ENCODE results near the gene ZSCAN16. TPM values are rescaled to one million over a fixed set of nuclear protein-coding genes. Genes with fewer than 3 reads are reported as not detected.
"Not testable (repeated sequence)": the region's sequence is repeated elsewhere in the genome, so short reads cannot be mapped to it uniquely, and the experiment has no call there.

Gene ZSCAN16
- 1.3 TPM for polyA plus RNA-seq (2013, experiment 1 of 2)
- 1.7 TPM for polyA plus RNA-seq (2013, experiment 2 of 2)

- WGBS, 2 experiments (ENCODE audit: insufficient coverage in 2 of 2) = 31 to 40% methylated on average over 19 of the region's 28 CpGs
- Histone ChIP-seq H3K4me3 (ENCODE audit: extremely low read depth, insufficient read depth, low read length, poor library complexity, severe bottlenecking) (peak within 1 kb of the TSS; percentile 45), H3K27ac (ENCODE audit: low read depth, low read length, severe bottlenecking) (no peak within 1 kb of the TSS)
Measured at GRCh38 chr6:28124350-28124970, at the start of gene ZSCAN16. Gene ZSCAN16, plus strand, starts transcription at chr6:28124609. Its CDS starts 835 bp downstream, at chr6:28125444.

GRCh38 chr6:28078050-28078449, 46.4 kb upstream of the ZSCAN16 start:
- H3K9me3 ChIP-seq (ENCODE audit: control insufficient read depth, low read length) = no peaks in the 10 kb centered on the region
- H3K4me3 ChIP-seq (ENCODE audit: extremely low read depth, insufficient read depth, low read length, poor library complexity, severe bottlenecking) = no peak overlapping the region
- no peak overlapping the region for H3K27ac ChIP-seq (ENCODE audit: low read depth, low read length, severe bottlenecking)
- H3K4me1 ChIP-seq (ENCODE audit: control insufficient read depth, insufficient read depth, low read length, poor library complexity, severe bottlenecking) = no peaks in the 10 kb centered on the region
- no peaks in the 10 kb centered on the region for H3K36me3 ChIP-seq (ENCODE audit: control insufficient read depth, insufficient read depth, low read length)

More at GRCh38 chr6:28124350-28124970, at the start of gene ZSCAN16:
- Histone ChIP-seq H3K4me1 (ENCODE audit: control insufficient read depth, insufficient read depth, low read length, poor library complexity, severe bottlenecking) (no peaks in the 10 kb centered on the region), H3K36me3 (ENCODE audit: control insufficient read depth, insufficient read depth, low read length) (peaks cover 36% of the 10 kb centered on the region), H3K9me3 (ENCODE audit: control insufficient read depth, low read length) (no peaks in the 10 kb centered on the region)

- H3K4me3 ChIP-seq (ENCODE audit: extremely low read depth, insufficient read depth, low read length, poor library complexity, severe bottlenecking) = no peak overlapping the region
- H3K4me1 ChIP-seq (ENCODE audit: control insufficient read depth, insufficient read depth, low read length, poor library complexity, severe bottlenecking) = no peaks in the 10 kb centered on the region
- no peaks in the 10 kb centered on the region for H3K9me3 ChIP-seq (ENCODE audit: control insufficient read depth, low read length)
- 76 to 88% methylated on average over 5 to 6 of the region's 6 CpGs for WGBS, 2 experiments (ENCODE audit: insufficient coverage in 2 of 2)
- no peak overlapping the region for H3K27ac ChIP-seq (ENCODE audit: low read depth, low read length, severe bottlenecking)
- no peaks in the 10 kb centered on the region for H3K36me3 ChIP-seq (ENCODE audit: control insufficient read depth, insufficient read depth, low read length)
Measured at GRCh38 chr6:28078836-28079235, 45.6 kb upstream of the ZSCAN16 start.

GRCh38 chr6:28080381-28080630, 44.1 kb upstream of the ZSCAN16 start, which contains the start of gene ZNF165:
Gene ZNF165, plus strand, starts transcription at chr6:28080568. Its CDS starts 4,913 bp downstream, at chr6:28085481.
- not testable (repeated sequence) for H3K9me3 ChIP-seq (ENCODE audit: control insufficient read depth, low read length); H3K36me3 ChIP-seq (ENCODE audit: control insufficient read depth, insufficient read depth, low read length); H3K4me1 ChIP-seq (ENCODE audit: control insufficient read depth, insufficient read depth, low read length, poor library complexity, severe bottlenecking)
- H3K4me3 ChIP-seq (ENCODE audit: extremely low read depth, insufficient read depth, low read length, poor library complexity, severe bottlenecking) = peak within 1 kb of the TSS; percentile 75
- 0% methylated on average over 2 of the region's 15 CpGs; no CpG with 5 or more reads in 1 of the 2 experiments for WGBS, 2 experiments (ENCODE audit: insufficient coverage in 2 of 2)
- H3K27ac ChIP-seq (ENCODE audit: low read depth, low read length, severe bottlenecking) = peak within 1 kb of the TSS; percentile 96

GRCh38 chr6:28080631-28081485, 43.6 kb upstream of the ZSCAN16 start:
- Histone ChIP-seq H3K27ac (ENCODE audit: low read depth, low read length, severe bottlenecking) (peak overlapping the region; percentile 96), H3K9me3 (ENCODE audit: control insufficient read depth, low read length) (no peaks in the 10 kb centered on the region), H3K4me1 (ENCODE audit: control insufficient read depth, insufficient read depth, low read length, poor library complexity, severe bottlenecking) (no peaks in the 10 kb centered on the region), H3K36me3 (ENCODE audit: control insufficient read depth, insufficient read depth, low read length) (no peaks in the 10 kb centered on the region), H3K4me3 (ENCODE audit: extremely low read depth, insufficient read depth, low read length, poor library complexity, severe bottlenecking) (peak overlapping the region; percentile 75)
- WGBS, 2 experiments (ENCODE audit: insufficient coverage in 2 of 2) = 0% methylated on average over 28 to 40 of the region's 46 CpGs

- Histone ChIP-seq H3K27ac (ENCODE audit: low read depth, low read length, severe bottlenecking) (peak overlapping the region; percentile 96), H3K4me3 (ENCODE audit: extremely low read depth, insufficient read depth, low read length, poor library complexity, severe bottlenecking) (peak overlapping the region; percentile 75), H3K9me3 (ENCODE audit: control insufficient read depth, low read length) (no peaks in the 10 kb centered on the region), H3K36me3 (ENCODE audit: control insufficient read depth, insufficient read depth, low read length) (no peaks in the 10 kb centered on the region), H3K4me1 (ENCODE audit: control insufficient read depth, insufficient read depth, low read length, poor library complexity, severe bottlenecking) (no peaks in the 10 kb centered on the region)
- WGBS, 2 experiments (ENCODE audit: insufficient coverage in 2 of 2) = 22 to 29% methylated on average over 4 of the region's 4 CpGs
Measured at GRCh38 chr6:28081486-28081751, 43.0 kb upstream of the ZSCAN16 start.

- H3K4me1 ChIP-seq (ENCODE audit: control insufficient read depth, insufficient read depth, low read length, poor library complexity, severe bottlenecking) = no peaks in the 10 kb centered on the region
- no peaks in the 10 kb centered on the region for H3K36me3 ChIP-seq (ENCODE audit: control insufficient read depth, insufficient read depth, low read length)
- H3K4me3 ChIP-seq (ENCODE audit: extremely low read depth, insufficient read depth, low read length, poor library complexity, severe bottlenecking) = no peak overlapping the region
- no peaks in the 10 kb centered on the region for H3K9me3 ChIP-seq (ENCODE audit: control insufficient read depth, low read length)
- H3K27ac ChIP-seq (ENCODE audit: low read depth, low read length, severe bottlenecking) = no peak overlapping the region
Measured at GRCh38 chr6:28082939-28083338, 41.5 kb upstream of the ZSCAN16 start.

GRCh38 chr6:28089054-28089453, 35.4 kb upstream of the ZSCAN16 start:
- H3K36me3 ChIP-seq (ENCODE audit: control insufficient read depth, insufficient read depth, low read length) = peaks cover 7% of the 10 kb centered on the region
- H3K4me1 ChIP-seq (ENCODE audit: control insufficient read depth, insufficient read depth, low read length, poor library complexity, severe bottlenecking) = no peaks in the 10 kb centered on the region
- H3K4me3 ChIP-seq (ENCODE audit: extremely low read depth, insufficient read depth, low read length, poor library complexity, severe bottlenecking) = no peak overlapping the region
- 93 to 100% methylated on average over 2 to 3 of the region's 5 CpGs for WGBS, 2 experiments (ENCODE audit: insufficient coverage in 2 of 2)
- no peak overlapping the region for H3K27ac ChIP-seq (ENCODE audit: low read depth, low read length, severe bottlenecking)
- peaks cover 15% of the 10 kb centered on the region for H3K9me3 ChIP-seq (ENCODE audit: control insufficient read depth, low read length)

GRCh38 chr6:28090917-28091586, 33.4 kb upstream of the ZSCAN16 start:
- Histone ChIP-seq H3K4me1 (ENCODE audit: control insufficient read depth, insufficient read depth, low read length, poor library complexity, severe bottlenecking) (no peaks in the 10 kb centered on the region), H3K36me3 (ENCODE audit: control insufficient read depth, insufficient read depth, low read length) (peaks cover 7% of the 10 kb centered on the region), H3K9me3 (ENCODE audit: control insufficient read depth, low read length) (peaks cover 15% of the 10 kb centered on the region), H3K27ac (ENCODE audit: low read depth, low read length, severe bottlenecking) (no peak overlapping the region), H3K4me3 (ENCODE audit: extremely low read depth, insufficient read depth, low read length, poor library complexity, severe bottlenecking) (no peak overlapping the region)
- WGBS, 2 experiments (ENCODE audit: insufficient coverage in 2 of 2) = 97% methylated on average over 13 to 22 of the region's 33 CpGs

GRCh38 chr6:28102222-28102621, 22.2 kb upstream of the ZSCAN16 start:
- 83 to 95% methylated on average over 4 to 7 of the region's 7 CpGs for WGBS, 2 experiments (ENCODE audit: insufficient coverage in 2 of 2)
- not testable (repeated sequence) for H3K4me1 ChIP-seq (ENCODE audit: control insufficient read depth, insufficient read depth, low read length, poor library complexity, severe bottlenecking); H3K36me3 ChIP-seq (ENCODE audit: control insufficient read depth, insufficient read depth, low read length); H3K4me3 ChIP-seq (ENCODE audit: extremely low read depth, insufficient read depth, low read length, poor library complexity, severe bottlenecking); H3K9me3 ChIP-seq (ENCODE audit: control insufficient read depth, low read length); H3K27ac ChIP-seq (ENCODE audit: low read depth, low read length, severe bottlenecking)

GRCh38 chr6:28102699-28103098, 21.7 kb upstream of the ZSCAN16 start:
- H3K4me3 ChIP-seq (ENCODE audit: extremely low read depth, insufficient read depth, low read length, poor library complexity, severe bottlenecking); H3K36me3 ChIP-seq (ENCODE audit: control insufficient read depth, insufficient read depth, low read length); H3K27ac ChIP-seq (ENCODE audit: low read depth, low read length, severe bottlenecking); H3K4me1 ChIP-seq (ENCODE audit: control insufficient read depth, insufficient read depth, low read length, poor library complexity, severe bottlenecking); H3K9me3 ChIP-seq (ENCODE audit: control insufficient read depth, low read length): not testable (repeated sequence)
